ENCODE results near the gene PRSS36.

PRSS36 gene

GRCh38 chr16:31142109-31143010, 7.5 kb downstream of the PRSS36 start:
- peak overlapping the region; percentile 63; the same call in 1 of the 2 replicates for H3K27ac ChIP-seq (ENCODE audit: extremely low read depth, low read depth, low read length)
- peak overlapping the region; percentile 27 for H3K4me3 ChIP-seq (ENCODE audit: low read depth, low read length)
- POLR2A ChIA-PET, result interaction anchor here (0.6 to 4.8 kb wide), 35 partner anchors 10 to 870 kb away, joined by 3 to 107 read pairs (median 5); partner anchors contain the start of genes ARMC5, BCKDK, FUS and HSD3B7
- H3K9me3 ChIP-seq (ENCODE audit: control insufficient read depth, insufficient read depth, low read depth, low read length), result no peaks in the 10 kb centered on the region
- CTCF ChIA-PET, result interaction anchor here (0.6 to 3.0 kb wide), 49 partner anchors 8 to 730 kb away, joined by 3 to 24 read pairs (median 4); partner anchors contain the start of genes FUS, KAT8, PRSS36 and ZNF646
- no peaks in the 10 kb centered on the region; the same call in 1 of the 2 replicates for H3K4me1 ChIP-seq (ENCODE audit: control insufficient read depth, insufficient read depth, low read length)
- no peaks in the 10 kb centered on the region for H3K36me3 ChIP-seq (ENCODE audit: control insufficient read depth in 2 of 2, insufficient read depth in 1 of 2, low read length in 2 of 2)
- TF ChIP-seq KLF9 (tag by site-specific recombination; IDR thresholded peaks at IDR 0.05; ENCODE audit: low read depth) (peak; percentile 92), HIC1 (tag by site-specific recombination; IDR thresholded peaks at IDR 0.05) (peak; percentile 97), OSR2 (tag by site-specific recombination; IDR thresholded peaks at IDR 0.05) (no peak), ZNF654 (tag by site-specific recombination; IDR thresholded peaks at IDR 0.05; ENCODE audit: low read depth) (peak; percentile 29), KLF16 (tag by site-specific recombination; IDR thresholded peaks at IDR 0.05) (peak; percentile 57), ZBTB7A (tag by site-specific recombination; IDR thresholded peaks at IDR 0.05; ENCODE audit: low read depth) (0 out of 2 replicates have a peak, but pooled peaks have one; percentile 45), SP2 (tag by site-specific recombination; IDR thresholded peaks at IDR 0.05) (peak; percentile 99), KLF8 (tag by site-specific recombination; IDR thresholded peaks at IDR 0.05) (peak; percentile 74), KLF17 (tag by site-specific recombination; IDR thresholded peaks at IDR 0.05) (peak; percentile 77), ZNF324 (tag by site-specific recombination; IDR thresholded peaks at IDR 0.05) (peak; percentile 50; the same call in 1 of the 2 replicates), ZNF777 (tag by site-specific recombination; IDR thresholded peaks at IDR 0.05; ENCODE audit: borderline replicate concordance) (no peak), SP7 (tag by site-specific recombination; IDR thresholded peaks at IDR 0.05) (peak; percentile 68), KLF1 (tag by site-specific recombination; IDR thresholded peaks at IDR 0.05) (peak; percentile 75), ZNF76 (tag by site-specific recombination; IDR thresholded peaks at IDR 0.05; ENCODE audit: borderline replicate concordance, low read depth) (peak; percentile 51; the same call in 1 of the 2 replicates), ZXDB (tag by site-specific recombination; IDR thresholded peaks at IDR 0.05) (peak; percentile 35; the same call in 1 of the 2 replicates), GLIS1 (tag by site-specific recombination; IDR thresholded peaks at IDR 0.05) (peak; percentile 48; the same call in 1 of the 2 replicates), CTCF (tag by site-specific recombination; IDR thresholded peaks at IDR 0.05) (peak; percentile 96), IKZF3 (tag by site-specific recombination; IDR thresholded peaks at IDR 0.05) (peak; percentile 75), ZNF677 (tag by site-specific recombination; IDR thresholded peaks at IDR 0.05) (0 out of 2 replicates have a peak, but pooled peaks have one; percentile 51), ZBTB44 (tag by site-specific recombination; IDR thresholded peaks at IDR 0.05) (peak; percentile 39; the same call in 1 of the 2 replicates), PBX3 (CRISPR knock-in tag; IDR thresholded peaks at IDR 0.05) (0 out of 2 replicates have a peak, but pooled peaks have one; percentile 31), KLF10 (tag by site-specific recombination; IDR thresholded peaks at IDR 0.05) (peak; percentile 60; the same call in 1 of the 2 replicates), ZNF311 (tag by site-specific recombination; IDR thresholded peaks at IDR 0.05; ENCODE audit: borderline replicate concordance) (no peak), SP3 (tag by site-specific recombination; IDR thresholded peaks at IDR 0.05) (peak; percentile 96), ZSCAN30 (tag by site-specific recombination; IDR thresholded peaks at IDR 0.05) (peak; percentile 2), PRDM1 (tag by site-specific recombination; IDR thresholded peaks at IDR 0.05) (no peak)
